Measurements from ENCODE around the gene XPNPEP2. TPM values are rescaled to one million over a fixed set of nuclear protein-coding genes. Genes with fewer than 3 reads are reported as not detected.

The XPNPEP2 gene
- total RNA-seq, 1 experiment from 2014 or later, result 0.11 TPM

DNA sequence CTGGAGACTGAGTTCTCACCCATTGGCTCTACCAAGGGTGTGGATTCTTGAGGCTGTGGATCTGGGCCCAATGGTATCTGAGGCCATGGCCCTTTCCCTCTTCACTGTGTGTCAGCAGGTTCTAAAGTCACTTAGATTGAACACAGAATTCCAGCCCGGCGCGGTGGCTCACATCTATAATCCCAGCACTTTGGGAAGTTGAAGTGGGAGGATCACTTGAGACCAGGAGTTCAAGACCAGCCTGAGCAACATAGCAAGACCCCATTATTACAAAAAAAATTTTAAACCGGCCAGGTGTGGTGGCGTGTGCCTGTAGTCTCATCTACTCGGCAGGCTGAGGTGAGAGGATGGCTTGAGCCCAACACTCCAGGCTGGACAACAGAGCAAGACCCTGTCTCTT lies 18.0 kb upstream of the XPNPEP2 start:
- Mint-ChIP-seq H3K4me1 (peaks cover 54% of the 10 kb centered on the region), H3K27me3 (ENCODE audit: low read depth) (no peaks in the 10 kb centered on the region; the same call in none of the 2 replicates), H3K36me3 (no peaks in the 10 kb centered on the region), H3K27ac (no peak overlapping the region), H3K9me3 (no peaks in the 10 kb centered on the region), H3K4me3 (no peak overlapping the region)
- ChIA-PET POLR2A (no interaction called here), CTCF (no interaction called here)
- ATAC-seq (no peak), DNase-seq (ENCODE audit: low spot score) (no peak)
- no peak for TF ChIP-seq PRDM15 (CRISPR knock-in tag; IDR thresholded peaks at IDR 0.05)
- TF ChIP-seq IRF2 (CRISPR knock-in tag; IDR thresholded peaks at IDR 0.05; ENCODE audit: borderline replicate concordance, low read depth), result no peak
- no peak for TF ChIP-seq ZNF423 (CRISPR knock-in tag; IDR thresholded peaks at IDR 0.05)
- TF ChIP-seq FOXK1 (CRISPR knock-in tag; IDR thresholded peaks at IDR 0.05), result no peak
- TF ChIP-seq GTF2I (CRISPR knock-in tag; conservative IDR thresholded peaks at IDR 0.05), result no peak
- no peak for TF ChIP-seq JUN (CRISPR knock-in tag; IDR thresholded peaks at IDR 0.05)
- no peak for TF ChIP-seq AR (CRISPR knock-in tag; IDR thresholded peaks at IDR 0.05)

DNA sequence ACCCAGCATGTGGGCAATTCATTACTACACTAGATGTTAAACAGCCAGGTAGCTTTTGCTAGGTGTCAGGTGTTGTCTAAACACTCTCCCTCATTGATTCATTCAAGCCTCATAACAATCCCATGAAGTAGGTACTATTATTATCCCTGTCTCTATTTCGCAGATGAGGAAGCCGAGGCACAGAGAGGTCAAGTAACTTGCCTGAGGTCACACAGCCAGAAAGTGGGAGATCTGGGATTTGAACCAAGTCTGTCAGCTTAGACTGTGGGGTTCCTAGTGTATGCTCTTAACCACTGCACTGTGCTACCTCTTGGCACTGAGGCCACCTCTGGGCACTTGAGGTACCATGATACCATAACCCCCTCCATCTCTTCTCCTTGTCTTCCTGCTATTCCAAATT lies 17.4 kb upstream of the XPNPEP2 start:
- POLR2A ChIA-PET, result no interaction called here
- TF ChIP-seq RORB (CRISPR knock-in tag; IDR thresholded peaks at IDR 0.05) (no peak), CBFB (CRISPR knock-in tag; IDR thresholded peaks at IDR 0.05; ENCODE audit: low read depth) (no peak), OVOL2 (CRISPR knock-in tag; IDR thresholded peaks at IDR 0.05; ENCODE audit: borderline replicate concordance) (no peak), ZMAT4 (CRISPR knock-in tag; IDR thresholded peaks at IDR 0.05) (no peak), FOXP4 (CRISPR knock-in tag; IDR thresholded peaks at IDR 0.05) (no peak), ZSCAN18 (CRISPR knock-in tag; IDR thresholded peaks at IDR 0.05) (no peak), GABPB1 (CRISPR knock-in tag; IDR thresholded peaks at IDR 0.05) (no peak), USF2 (CRISPR knock-in tag; IDR thresholded peaks at IDR 0.05) (no peak), MYBL2 (CRISPR knock-in tag; IDR thresholded peaks at IDR 0.05) (no peak), NFE2L1 (CRISPR knock-in tag; IDR thresholded peaks at IDR 0.05) (no peak), ZNF263 (CRISPR knock-in tag; IDR thresholded peaks at IDR 0.05; ENCODE audit: low read depth) (no peak)
- Mint-ChIP-seq H3K4me3 (no peak overlapping the region), H3K27ac (no peak overlapping the region), H3K4me1 (peaks cover 55% of the 10 kb centered on the region), H3K27me3 (ENCODE audit: low read depth) (no peaks in the 10 kb centered on the region; the same call in none of the 2 replicates), H3K36me3 (no peaks in the 10 kb centered on the region), H3K9me3 (no peaks in the 10 kb centered on the region)
- CTCF ChIA-PET, result no interaction called here
- ATAC-seq, result no peak
- no peak for DNase-seq (ENCODE audit: low spot score)
